HepG2 (cell line): ENCODE measurements around the gene DRC3. TPM values are rescaled to one million over a fixed set of nuclear protein-coding genes. Genes with fewer than 3 reads are reported as not detected.

Experiments
- BRD4 ChIP-seq: sonication (generic); formaldehyde crosslinking; IDR thresholded peaks from 2 replicates; pipeline ENCODE4 v1.4.0; 2020; ENCODE audit warnings: missing genetic modification reagents
- CHD4 ChIP-seq: fragments of 200-600 bp; sonication (generic); IDR thresholded peaks from 2 replicates; pipeline ENCODE4 v1.7.0; 2017; ENCODE audit warnings: mild to moderate bottlenecking, low read length, borderline replicate concordance
- DMAP1 ChIP-seq: IDR thresholded peaks from 2 replicates; pipeline ENCODE4 v1.6.1; 2016
- JUN ChIP-seq: sonication (generic); formaldehyde crosslinking; IDR thresholded peaks from 2 replicates; pipeline ENCODE4 v1.4.0; 2020; ENCODE audit warnings: mild to moderate bottlenecking, missing genetic modification reagents
- MATR3 ChIP-seq: sonication (generic); formaldehyde crosslinking; IDR thresholded peaks from 2 replicates; pipeline ENCODE4 v1.4.0; 2020; ENCODE audit warnings: missing genetic modification reagents
- MXD4 ChIP-seq: IDR thresholded peaks from 2 replicates; pipeline ENCODE4 v1.6.1; 2016; ENCODE audit warnings: mild to moderate bottlenecking, missing biosample characterization, missing genetic modification reagents
- STAT5B ChIP-seq: sonication (generic); formaldehyde crosslinking; IDR thresholded peaks from 2 replicates; pipeline ENCODE4 v1.4.0; 2020; ENCODE audit warnings: missing genetic modification reagents
- ZEB1 ChIP-seq: IDR thresholded peaks from 2 replicates; pipeline ENCODE4 v1.6.1; 2012; ENCODE audit warnings: mild to moderate bottlenecking, low read depth, inconsistent platforms; ENCODE audit not compliant: insufficient replicate concordance
- ZMAT3 ChIP-seq: sonication (generic); formaldehyde crosslinking; conservative IDR thresholded peaks from 2 replicates; pipeline ENCODE4 v1.7.0; 2021; ENCODE audit warnings: missing genetic modification reagents
- ZNF333 ChIP-seq: sonication (generic); formaldehyde crosslinking; IDR thresholded peaks from 2 replicates; pipeline ENCODE4 v1.4.0; 2020; ENCODE audit warnings: mild to moderate bottlenecking, missing genetic modification reagents, borderline replicate concordance
- ZNF350 ChIP-seq: sonication (generic); formaldehyde crosslinking; IDR thresholded peaks from 2 replicates; pipeline ENCODE4 v1.4.0; 2020; ENCODE audit warnings: mild to moderate bottlenecking, low read depth, missing genetic modification reagents, borderline replicate concordance
- ZNF354B ChIP-seq: sonication (generic); formaldehyde crosslinking; IDR thresholded peaks from 2 replicates; pipeline ENCODE4 v1.8.0; 2022; ENCODE audit warnings: mild to moderate bottlenecking, missing genetic modification reagents
- ZNF460 ChIP-seq: sonication (generic); formaldehyde crosslinking; IDR thresholded peaks from 2 replicates; pipeline ENCODE4 v1.5.1; 2020; ENCODE audit warnings: missing genetic modification reagents, mild to moderate bottlenecking, borderline replicate concordance
- ZNF607 ChIP-seq: sonication (generic); formaldehyde crosslinking; IDR thresholded peaks from 2 replicates; pipeline ENCODE4 v1.5.1; 2020; ENCODE audit warnings: missing genetic modification reagents, mild to moderate bottlenecking, borderline replicate concordance
- ZNF615 ChIP-seq: sonication (generic); formaldehyde crosslinking; IDR thresholded peaks from 2 replicates; pipeline ENCODE4 v1.5.0; 2020; ENCODE audit warnings: mild to moderate bottlenecking, missing genetic modification reagents, borderline replicate concordance
- ZNF703 ChIP-seq: sonication (generic); formaldehyde crosslinking; IDR thresholded peaks from 2 replicates; pipeline ENCODE4 v1.5.1; 2020; ENCODE audit warnings: missing genetic modification reagents, mild to moderate bottlenecking, moderate library complexity, borderline replicate concordance
- ZNF713 ChIP-seq: sonication (generic); formaldehyde crosslinking; IDR thresholded peaks from 2 replicates; pipeline ENCODE4 v1.4.0; 2020; ENCODE audit warnings: mild to moderate bottlenecking, missing genetic modification reagents
- polyA plus RNA-seq, 8 experiments: library from polyadenylated mRNA; depleted of rRNA in 3 of 8; stranded (reverse) in 7 of 8; unstranded in 1 of 8; fragments of >200 nt; fragmentation: Illumina TruSeq in 4 of 8; extraction: Trizol in 4 of 8; gene quantifications; 2 replicates each; pipeline versions ENCODE4 v1.2.1 to v1.2.3, GENCODE V29; 2011 to 2016; ENCODE audit warnings: low read depth in 4 of 8, missing spikeins in 1 of 8, mixed read lengths in 1 of 8; ENCODE audit not compliant: insufficient read depth in 1 of 8
- total RNA-seq, 5 experiments: library from RNA; depleted of rRNA; stranded (reverse); fragments of >200 nt; fragmentation: Illumina TruSeq; extraction: Trizol; gene quantifications; 2 replicates each; pipeline ENCODE4 v1.2.3, GENCODE V29; 2016; ENCODE audit warnings: low read depth in 1 of 5
- TF ChIP-seq, protein P1 (sequence below): sonication (generic); formaldehyde crosslinking; IDR thresholded peaks from 2 replicates; pipeline ENCODE4 v1.4.0; 2020; ENCODE audit warnings: missing genetic modification reagents, borderline replicate concordance
- TF ChIP-seq, protein P2 (sequence below): sonication (generic); formaldehyde crosslinking; IDR thresholded peaks from 2 replicates; pipeline ENCODE4 v1.5.0; 2020; ENCODE audit warnings: missing genetic modification reagents
- TF ChIP-seq, protein P3 (sequence below): sonication (generic); formaldehyde crosslinking; IDR thresholded peaks from 2 replicates; pipeline ENCODE4 v1.9.0; 2021; ENCODE audit warnings: missing genetic modification reagents, borderline replicate concordance
- TF ChIP-seq, protein P4 (sequence below): sonication (generic); formaldehyde crosslinking; IDR thresholded peaks from 2 replicates; pipeline ENCODE4 v1.4.0; 2020; ENCODE audit warnings: missing genetic modification reagents, low read depth, mild to moderate bottlenecking, borderline replicate concordance

Gene DRC3
- total and polyA plus RNA-seq, 2 of the 13 experiments (the other 11 are each of a cell fraction or from before 2014, with no cell fraction given), result 0.53 to 0.87 TPM

DNA sequence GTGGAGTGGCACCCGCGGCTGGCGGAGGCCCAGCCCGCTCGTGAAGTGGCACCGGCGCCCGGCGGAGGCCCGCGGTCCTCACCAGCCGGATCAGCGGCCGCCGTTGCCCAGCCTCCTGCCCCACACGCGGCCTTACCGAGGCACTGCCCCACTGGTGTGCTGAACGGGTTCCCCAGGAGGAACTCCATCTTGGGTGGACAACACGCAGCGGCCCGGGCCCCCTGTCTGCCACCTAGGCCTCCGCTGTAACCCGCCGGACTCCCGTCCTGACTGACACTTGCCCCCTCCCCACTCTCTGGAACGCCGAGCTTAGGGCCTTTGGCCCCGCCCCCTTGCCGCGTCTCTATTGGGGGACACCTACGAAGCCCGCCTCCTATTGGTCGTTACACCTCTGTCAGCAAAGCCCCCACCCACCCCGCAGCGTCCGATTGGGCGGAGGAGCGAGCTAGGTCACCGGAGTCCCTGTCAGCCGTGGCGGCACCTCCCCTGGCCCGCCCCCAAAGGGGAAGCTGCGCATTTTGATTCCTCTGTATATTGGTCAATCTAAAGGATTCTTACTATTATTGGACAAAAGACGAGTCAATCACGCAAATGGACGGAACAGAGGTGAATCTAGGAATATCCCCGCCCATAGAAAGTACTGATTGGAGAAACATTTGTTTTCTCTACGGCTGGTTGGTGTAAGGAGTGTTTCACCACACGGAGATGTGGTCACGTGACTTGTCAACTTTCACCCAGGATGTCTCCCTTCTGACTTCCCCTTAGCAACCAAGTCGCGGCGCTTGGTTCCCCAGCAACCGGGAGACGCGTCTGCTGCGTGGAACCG lies at the start of gene DRC3, which contains the start of gene TOM1L2 (continued):
- no peak for TF ChIP-seq ZNF354B (CRISPR knock-in tag)
- no peak; the same call in 1 of the 2 replicates for TF ChIP-seq ZNF350 (CRISPR knock-in tag)
- TF ChIP-seq, protein P1, sequence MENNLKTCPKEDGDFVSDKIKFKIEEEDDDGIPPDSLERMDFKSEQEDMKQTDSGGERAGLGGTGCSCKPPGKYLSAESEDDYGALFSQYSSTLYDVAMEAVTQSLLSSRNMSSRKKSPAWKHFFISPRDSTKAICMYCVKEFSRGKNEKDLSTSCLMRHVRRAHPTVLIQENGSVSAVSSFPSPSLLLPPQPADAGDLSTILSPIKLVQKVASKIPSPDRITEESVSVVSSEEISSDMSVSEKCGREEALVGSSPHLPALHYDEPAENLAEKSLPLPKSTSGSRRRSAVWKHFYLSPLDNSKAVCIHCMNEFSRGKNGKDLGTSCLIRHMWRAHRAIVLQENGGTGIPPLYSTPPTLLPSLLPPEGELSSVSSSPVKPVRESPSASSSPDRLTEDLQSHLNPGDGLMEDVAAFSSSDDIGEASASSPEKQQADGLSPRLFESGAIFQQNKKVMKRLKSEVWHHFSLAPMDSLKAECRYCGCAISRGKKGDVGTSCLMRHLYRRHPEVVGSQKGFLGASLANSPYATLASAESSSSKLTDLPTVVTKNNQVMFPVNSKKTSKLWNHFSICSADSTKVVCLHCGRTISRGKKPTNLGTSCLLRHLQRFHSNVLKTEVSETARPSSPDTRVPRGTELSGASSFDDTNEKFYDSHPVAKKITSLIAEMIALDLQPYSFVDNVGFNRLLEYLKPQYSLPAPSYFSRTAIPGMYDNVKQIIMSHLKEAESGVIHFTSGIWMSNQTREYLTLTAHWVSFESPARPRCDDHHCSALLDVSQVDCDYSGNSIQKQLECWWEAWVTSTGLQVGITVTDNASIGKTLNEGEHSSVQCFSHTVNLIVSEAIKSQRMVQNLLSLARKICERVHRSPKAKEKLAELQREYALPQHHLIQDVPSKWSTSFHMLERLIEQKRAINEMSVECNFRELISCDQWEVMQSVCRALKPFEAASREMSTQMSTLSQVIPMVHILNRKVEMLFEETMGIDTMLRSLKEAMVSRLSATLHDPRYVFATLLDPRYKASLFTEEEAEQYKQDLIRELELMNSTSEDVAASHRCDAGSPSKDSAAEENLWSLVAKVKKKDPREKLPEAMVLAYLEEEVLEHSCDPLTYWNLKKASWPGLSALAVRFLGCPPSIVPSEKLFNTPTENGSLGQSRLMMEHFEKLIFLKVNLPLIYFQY (CRISPR knock-in tag), result no peak
- TF ChIP-seq ZNF703 (CRISPR knock-in tag), result 0 out of 2 replicates have a peak, but pooled peaks have one; percentile 6
- TF ChIP-seq CHD4, result no peak
- no peak for TF ChIP-seq ZMAT3 (CRISPR knock-in tag)
- TF ChIP-seq MXD4 (CRISPR knock-in tag), result no peak; the same call in 1 of the 2 replicates
- TF ChIP-seq, protein P2, sequence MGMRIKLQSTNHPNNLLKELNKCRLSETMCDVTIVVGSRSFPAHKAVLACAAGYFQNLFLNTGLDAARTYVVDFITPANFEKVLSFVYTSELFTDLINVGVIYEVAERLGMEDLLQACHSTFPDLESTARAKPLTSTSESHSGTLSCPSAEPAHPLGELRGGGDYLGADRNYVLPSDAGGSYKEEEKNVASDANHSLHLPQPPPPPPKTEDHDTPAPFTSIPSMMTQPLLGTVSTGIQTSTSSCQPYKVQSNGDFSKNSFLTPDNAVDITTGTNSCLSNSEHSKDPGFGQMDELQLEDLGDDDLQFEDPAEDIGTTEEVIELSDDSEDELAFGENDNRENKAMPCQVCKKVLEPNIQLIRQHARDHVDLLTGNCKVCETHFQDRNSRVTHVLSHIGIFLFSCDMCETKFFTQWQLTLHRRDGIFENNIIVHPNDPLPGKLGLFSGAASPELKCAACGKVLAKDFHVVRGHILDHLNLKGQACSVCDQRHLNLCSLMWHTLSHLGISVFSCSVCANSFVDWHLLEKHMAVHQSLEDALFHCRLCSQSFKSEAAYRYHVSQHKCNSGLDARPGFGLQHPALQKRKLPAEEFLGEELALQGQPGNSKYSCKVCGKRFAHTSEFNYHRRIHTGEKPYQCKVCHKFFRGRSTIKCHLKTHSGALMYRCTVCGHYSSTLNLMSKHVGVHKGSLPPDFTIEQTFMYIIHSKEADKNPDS, result no peak
- TF ChIP-seq, protein P3, sequence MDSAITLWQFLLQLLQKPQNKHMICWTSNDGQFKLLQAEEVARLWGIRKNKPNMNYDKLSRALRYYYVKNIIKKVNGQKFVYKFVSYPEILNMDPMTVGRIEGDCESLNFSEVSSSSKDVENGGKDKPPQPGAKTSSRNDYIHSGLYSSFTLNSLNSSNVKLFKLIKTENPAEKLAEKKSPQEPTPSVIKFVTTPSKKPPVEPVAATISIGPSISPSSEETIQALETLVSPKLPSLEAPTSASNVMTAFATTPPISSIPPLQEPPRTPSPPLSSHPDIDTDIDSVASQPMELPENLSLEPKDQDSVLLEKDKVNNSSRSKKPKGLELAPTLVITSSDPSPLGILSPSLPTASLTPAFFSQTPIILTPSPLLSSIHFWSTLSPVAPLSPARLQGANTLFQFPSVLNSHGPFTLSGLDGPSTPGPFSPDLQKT, result no peak
- no peak for TF ChIP-seq MATR3 (CRISPR knock-in tag)
- TF ChIP-seq DMAP1, result no peak; the same call in 1 of the 2 replicates
- no peak for TF ChIP-seq ZNF460 (CRISPR knock-in tag)
- TF ChIP-seq BRD4 (CRISPR knock-in tag), result no peak
- TF ChIP-seq STAT5B (CRISPR knock-in tag), result no peak
- TF ChIP-seq JUN (CRISPR knock-in tag), result no peak
- TF ChIP-seq ZNF713 (CRISPR knock-in tag), result no peak
- TF ChIP-seq, protein P4, sequence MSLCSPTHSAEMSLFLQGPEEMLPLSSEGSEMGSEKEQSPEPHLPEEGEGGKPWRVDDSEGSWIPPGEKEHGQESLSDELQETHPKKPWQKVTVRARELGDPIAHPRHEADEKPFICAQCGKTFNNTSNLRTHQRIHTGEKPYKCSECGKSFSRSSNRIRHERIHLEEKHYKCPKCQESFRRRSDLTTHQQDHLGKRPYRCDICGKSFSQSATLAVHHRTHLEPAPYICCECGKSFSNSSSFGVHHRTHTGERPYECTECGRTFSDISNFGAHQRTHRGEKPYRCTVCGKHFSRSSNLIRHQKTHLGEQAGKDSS (CRISPR knock-in tag), result no peak
- TF ChIP-seq ZNF607 (CRISPR knock-in tag), result no peak
- no peak for TF ChIP-seq ZNF615 (CRISPR knock-in tag)
- TF ChIP-seq ZEB1, result no peak
- no peak for TF ChIP-seq ZNF333 (CRISPR knock-in tag)
